Fibroblast of lung (primary cell): Measurements from ENCODE around the gene BCL6B.

ENCODE experiments used
- CTCF ChIP-seq, 2 donors: IDR thresholded peaks in 1 of 2; conservative IDR thresholded peaks in 1 of 2; 1 replicate in 1 of 2; 2 replicates in 1 of 2; pipeline ENCODE4 v1.5.1; 2011 to 2012; ENCODE audit warnings: low read length in 2 of 2, control low read depth in 1 of 2, inconsistent platforms in 1 of 2, low read depth in 1 of 2, mild to moderate bottlenecking in 1 of 2
- EZH2 ChIP-seq: IDR thresholded peaks from 2 replicates; pipeline ENCODE4 v1.5.1; 2012; ENCODE audit warnings: low read length, control low read depth, mild to moderate bottlenecking; ENCODE audit errors: missing control alignments

- TF ChIP-seq CTCF (conservative IDR thresholded peaks at IDR 0.05 in 1 of 2, IDR thresholded peaks at IDR 0.05 in 1 of 2; ENCODE audit: low read depth in 1 of 2, low read length in 2 of 2) (no peak), EZH2 (no peak)
These were observed 3.7 kb downstream of the BCL6B start for GRCh38 chr17:7026471-7027115.
